HCT116 (cell line): Measurements from ENCODE around the gene PRDM11. TPM values are rescaled to one million over a fixed set of nuclear protein-coding genes. Genes with fewer than 3 reads are reported as not detected.
A peak's percentile ranks its signal among the peaks of the same experiment; 100 is the strongest.

ENCODE experiments used
- ATAC-seq: fragments of 200-7000 bp; cut with Tn5 transposase; 2 replicates; pipeline ENCODE4 v1.9.1; 2020; ENCODE audit warnings: mild to moderate bottlenecking, moderate library complexity
- BruUV-seq: library from RNA; stranded (reverse); fragments of 400-500 nt; replicated peaks from 2 replicates; lab custom pipeline; 2021; lab: Mats Ljungman, UMichigan
- CTCF ChIA-PET: fragments of 300-600 bp; sonication (Branson Sonifier 250); formaldehyde crosslinking; loops from one replicate; lab custom pipeline; 2021; ENCODE audit warnings: antibody characterized with exemption; lab: Charles Lee
- POLR2A ChIA-PET: fragments of 300-600, 350-600 bp; sonication (Branson Sonifier 250); formaldehyde crosslinking; loops from one replicate; lab custom pipeline; 2021; ENCODE audit warnings: antibody characterized with exemption; lab: Charles Lee
- RAD21 ChIA-PET, 2 experiments: fragments of 300-600 bp; sonication (Branson Sonifier 250); formaldehyde crosslinking; loops; one replicate each; lab custom pipeline; 2023; ENCODE audit warnings: low total read pairs in 2 of 2; ENCODE audit not compliant: uncharacterized antibody in 2 of 2, unreplicated experiment in 2 of 2, low non-redundant PET in 1 of 2; lab: Charles Lee
- DNase-seq: peaks from one replicate; pipeline ENCODE4 v3.0.0-alpha.2; 2010; ENCODE audit warnings: low read depth, low spot score
- H2AFZ ChIP-seq: fragments of 200-600 bp; shearing (Covaris generic), sonication (generic); 2 replicates; pipeline ENCODE4 v1.6.1; 2017; ENCODE audit warnings: low read depth, mixed run types, mixed read lengths, antibody characterized with exemption, low read length; ENCODE audit not compliant: poor library complexity, severe bottlenecking
- H3K27ac ChIP-seq: 2 replicates; pipeline ENCODE4 v1.5.1; 2012; ENCODE audit warnings: low read depth, low read length
- H3K27me3 ChIP-seq: fragments of 200-600 bp; sonication (generic); 2 replicates; pipeline ENCODE4 v1.6.1; 2016; ENCODE audit warnings: mixed run types, low read length, mixed read lengths; ENCODE audit not compliant: insufficient read depth
- H3K36me3 ChIP-seq, 2 experiments: fragments of 200-500 bp in 1 of 2; fragments of 200-600 bp in 1 of 2; sonication (Bioruptor generic) in 1 of 2; sonication (generic) in 1 of 2; 2 replicates each; pipeline versions ENCODE4 v1.5.1 to v1.6.1; 2014 to 2016; ENCODE audit warnings: low read length in 2 of 2, inconsistent platforms in 1 of 2, mixed read lengths in 1 of 2, mixed run types in 1 of 2; ENCODE audit not compliant: insufficient read depth in 2 of 2, control insufficient read depth in 1 of 2
- H3K4me1 ChIP-seq, 2 experiments: fragments of 200-600 bp in 1 of 2; sonication (generic) in 1 of 2; 2 replicates each; pipeline versions ENCODE4 v1.5.1 to v1.6.1; 2012 to 2017; ENCODE audit warnings: low read length in 2 of 2, inconsistent platforms in 1 of 2, mild to moderate bottlenecking in 1 of 2, mixed read lengths in 1 of 2, mixed run types in 1 of 2, moderate library complexity in 1 of 2; ENCODE audit not compliant: insufficient read depth in 2 of 2, control insufficient read depth in 1 of 2
- H3K4me2 ChIP-seq: fragments of 200-600 bp; sonication (generic); 2 replicates; pipeline ENCODE4 v1.6.1; 2017; ENCODE audit warnings: mixed run types, low read length, mixed read lengths
- H3K4me3 ChIP-seq, 2 experiments: fragments of 200-600 bp in 1 of 2; sonication (generic) in 1 of 2; replicated peaks in 1 of 2; 2 replicates each; pipeline ENCODE4 v1.5.1; 2011 to 2016; ENCODE audit warnings: low read length in 2 of 2, control low read depth in 1 of 2, low read depth in 1 of 2, mild to moderate bottlenecking in 1 of 2, mixed read lengths in 1 of 2, mixed run types in 1 of 2
- H3K79me2 ChIP-seq: fragments of 200-600 bp; sonication (generic); 2 replicates; pipeline ENCODE4 v1.6.1; 2017; ENCODE audit warnings: mild to moderate bottlenecking, mixed run types, low read length, moderate library complexity, mixed read lengths; ENCODE audit not compliant: insufficient read depth
- H3K9ac ChIP-seq: fragments of 200-600 bp; sonication (generic); 2 replicates; pipeline ENCODE4 v1.6.1; 2016; ENCODE audit warnings: low read length, mixed read lengths
- H3K9me2 ChIP-seq: fragments of 200-600 bp; sonication (generic), shearing (Covaris generic); 2 replicates; pipeline ENCODE4 v1.6.1; 2017; ENCODE audit warnings: mixed run types, mild to moderate bottlenecking, moderate library complexity; ENCODE audit not compliant: insufficient read depth
- H3K9me3 ChIP-seq, 2 experiments: fragments of 200-500 bp in 1 of 2; fragments of 200-600 bp in 1 of 2; sonication (Bioruptor generic) in 1 of 2; sonication (generic) in 1 of 2; 2 replicates each; pipeline ENCODE4 v1.6.1; 2014 to 2017; ENCODE audit warnings: low read length in 2 of 2, mixed read lengths in 2 of 2, inconsistent platforms in 1 of 2, low read depth in 1 of 2, mild to moderate bottlenecking in 1 of 2, mixed run types in 1 of 2, moderate library complexity in 1 of 2; ENCODE audit not compliant: control insufficient read depth in 1 of 2, insufficient read depth in 1 of 2
- H4K20me1 ChIP-seq: fragments of 200-600 bp; sonication (generic), shearing (Covaris generic); 2 replicates; pipeline ENCODE4 v1.6.1; 2017; ENCODE audit warnings: mixed run types, mild to moderate bottlenecking, moderate library complexity; ENCODE audit not compliant: insufficient read depth
- CBX3 ChIP-seq: IDR thresholded peaks from 2 replicates; pipeline ENCODE4 v1.6.1; 2012; ENCODE audit warnings: low read depth
- CEBPB ChIP-seq: IDR thresholded peaks from 2 replicates; pipeline ENCODE4 v1.6.1; 2012; ENCODE audit warnings: low read depth
- EGR1 ChIP-seq: IDR thresholded peaks from 2 replicates; pipeline ENCODE4 v1.6.1; 2012; ENCODE audit warnings: low read depth
- ELF1 ChIP-seq: IDR thresholded peaks from 2 replicates; pipeline ENCODE4 v1.6.1; 2012; ENCODE audit warnings: low read depth, borderline replicate concordance
- EZH2 ChIP-seq: fragments of 200-600 bp; sonication (generic); IDR thresholded peaks from 2 replicates; pipeline ENCODE4 v1.6.1; 2017; ENCODE audit warnings: antibody characterized with exemption, mixed run types
- FOSL1 ChIP-seq: IDR thresholded peaks from 2 replicates; pipeline ENCODE4 v1.6.1; 2012; ENCODE audit warnings: low read depth
- JUND ChIP-seq: IDR thresholded peaks from 2 replicates; pipeline ENCODE4 v1.6.1; 2012
- POLR2A ChIP-seq: IDR thresholded peaks from 2 replicates; pipeline ENCODE4 v1.7.0; 2011; ENCODE audit warnings: borderline replicate concordance; ENCODE audit not compliant: insufficient read depth, insufficient read length; ENCODE audit errors: extremely low read depth
- RAD21 ChIP-seq: IDR thresholded peaks from 2 replicates; pipeline ENCODE4 v1.6.1; 2012; ENCODE audit warnings: low read depth, mild to moderate bottlenecking
- REST ChIP-seq: IDR thresholded peaks from 2 replicates; pipeline ENCODE4 v1.6.1; 2012; ENCODE audit warnings: low read depth
- SIN3A ChIP-seq: IDR thresholded peaks from 2 replicates; pipeline ENCODE4 v1.6.1; 2012; ENCODE audit warnings: low read depth
- SP1 ChIP-seq: IDR thresholded peaks from 2 replicates; pipeline ENCODE4 v1.6.1; 2012; ENCODE audit warnings: low read depth
- SRF ChIP-seq: IDR thresholded peaks from 2 replicates; pipeline ENCODE4 v1.6.1; 2012; ENCODE audit warnings: low read depth
- TCF7L2 ChIP-seq: IDR thresholded peaks from 2 replicates; pipeline ENCODE4 v1.7.0; 2011; ENCODE audit warnings: borderline replicate concordance, inconsistent platforms; ENCODE audit not compliant: insufficient read depth, insufficient read length; ENCODE audit errors: extremely low read depth
- YY1 ChIP-seq: IDR thresholded peaks from 2 replicates; pipeline ENCODE4 v1.6.1; 2011; ENCODE audit warnings: low read length, low read depth, moderate library complexity, mild to moderate bottlenecking; ENCODE audit not compliant: insufficient replicate concordance; ENCODE audit errors: extremely low read depth
- ZBTB33 ChIP-seq: IDR thresholded peaks from 2 replicates; pipeline ENCODE4 v1.6.1; 2011; ENCODE audit warnings: mild to moderate bottlenecking, low read length, moderate library complexity; ENCODE audit not compliant: insufficient replicate concordance; ENCODE audit errors: extremely low read depth
- ZFX ChIP-seq: fragments of 450-650 bp; IDR thresholded peaks from 2 replicates; pipeline ENCODE4 v1.6.1; 2017
- intact Hi-C: fragments of 100-400 bp; cut with micrococcal nuclease; formaldehyde crosslinking; loops from 2 replicates; pipeline ENCODE4 v1.10.0; 2022
- total RNA-seq: library from RNA; stranded (reverse); gene quantifications from one replicate; pipeline ENCODE4 v1.2.1, GENCODE V29; 2021; ENCODE audit not compliant: unreplicated experiment
- TF ChIP-seq, protein P1 (sequence below): IDR thresholded peaks from 2 replicates; pipeline ENCODE4 v1.6.1; 2012
- TF ChIP-seq, protein P2 (sequence below): IDR thresholded peaks from 2 replicates; pipeline ENCODE4 v1.6.1; 2012
- TF ChIP-seq, protein P3 (sequence below), 3 experiments: fragments of 200-600 bp in 1 of 3; sonication (generic) in 1 of 3; IDR thresholded peaks in 2 of 3; conservative IDR thresholded peaks in 1 of 3; 2 replicates each; pipeline ENCODE4 v1.5.1; 2012 to 2017; ENCODE audit warnings: low read depth in 2 of 3, low read length in 2 of 3, antibody characterized with exemption in 1 of 3, borderline replicate concordance in 1 of 3, control low read depth in 1 of 3, mild to moderate bottlenecking in 1 of 3, mixed read lengths in 1 of 3, mixed run types in 1 of 3, moderate library complexity in 1 of 3; ENCODE audit not compliant: insufficient read depth in 1 of 3

The PRDM11 gene
- total RNA-seq, 1 experiment from 2014 or later = 9.3 TPM

- intact Hi-C loops = no loop called here
- TF ChIP-seq, protein P1, sequence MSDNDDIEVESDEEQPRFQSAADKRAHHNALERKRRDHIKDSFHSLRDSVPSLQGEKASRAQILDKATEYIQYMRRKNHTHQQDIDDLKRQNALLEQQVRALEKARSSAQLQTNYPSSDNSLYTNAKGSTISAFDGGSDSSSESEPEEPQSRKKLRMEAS = peak; percentile 65
- TF ChIP-seq REST (no peak), TCF7L2 (peak; percentile 29), YY1 (peak; percentile 48), ZBTB33 (peak; percentile 17), SIN3A (peak; percentile 69), CBX3 (no peak), EZH2 (no peak), JUND (no peak; the same call in 1 of the 2 replicates), POLR2A (peak; percentile 59), FOSL1 (no peak), CEBPB (no peak), ZFX (peak; percentile 75), ELF1 (no peak), RAD21 (no peak), SP1 (peak; percentile 88), EGR1 (no peak), SRF (no peak)
- TF ChIP-seq, protein P2, sequence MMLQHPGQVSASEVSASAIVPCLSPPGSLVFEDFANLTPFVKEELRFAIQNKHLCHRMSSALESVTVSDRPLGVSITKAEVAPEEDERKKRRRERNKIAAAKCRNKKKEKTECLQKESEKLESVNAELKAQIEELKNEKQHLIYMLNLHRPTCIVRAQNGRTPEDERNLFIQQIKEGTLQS = no peak
- TF ChIP-seq, protein P3, sequence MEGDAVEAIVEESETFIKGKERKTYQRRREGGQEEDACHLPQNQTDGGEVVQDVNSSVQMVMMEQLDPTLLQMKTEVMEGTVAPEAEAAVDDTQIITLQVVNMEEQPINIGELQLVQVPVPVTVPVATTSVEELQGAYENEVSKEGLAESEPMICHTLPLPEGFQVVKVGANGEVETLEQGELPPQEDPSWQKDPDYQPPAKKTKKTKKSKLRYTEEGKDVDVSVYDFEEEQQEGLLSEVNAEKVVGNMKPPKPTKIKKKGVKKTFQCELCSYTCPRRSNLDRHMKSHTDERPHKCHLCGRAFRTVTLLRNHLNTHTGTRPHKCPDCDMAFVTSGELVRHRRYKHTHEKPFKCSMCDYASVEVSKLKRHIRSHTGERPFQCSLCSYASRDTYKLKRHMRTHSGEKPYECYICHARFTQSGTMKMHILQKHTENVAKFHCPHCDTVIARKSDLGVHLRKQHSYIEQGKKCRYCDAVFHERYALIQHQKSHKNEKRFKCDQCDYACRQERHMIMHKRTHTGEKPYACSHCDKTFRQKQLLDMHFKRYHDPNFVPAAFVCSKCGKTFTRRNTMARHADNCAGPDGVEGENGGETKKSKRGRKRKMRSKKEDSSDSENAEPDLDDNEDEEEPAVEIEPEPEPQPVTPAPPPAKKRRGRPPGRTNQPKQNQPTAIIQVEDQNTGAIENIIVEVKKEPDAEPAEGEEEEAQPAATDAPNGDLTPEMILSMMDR (IDR thresholded peaks at IDR 0.05 in 2 of 3, conservative IDR thresholded peaks at IDR 0.05 in 1 of 3; ENCODE audit: borderline replicate concordance in 1 of 3, insufficient read depth in 1 of 3, low read depth in 2 of 3, low read length in 2 of 3) = no peak
Measured at GRCh38 chr11:45147017-45147728, 734 bp downstream of the PRDM11 start.

More at GRCh38 chr11:45147017-45147728, 734 bp downstream of the PRDM11 start:
- Histone ChIP-seq H3K9ac (peak overlapping the region; percentile 80), H3K4me2 (peak overlapping the region; percentile 92), H3K4me3 (peak overlapping the region; percentile 69 to 82), H3K79me2 (peaks cover 18% of the 10 kb centered on the region), H4K20me1 (no peaks in the 10 kb centered on the region), H3K27me3 (no peaks in the 10 kb centered on the region), H2AFZ (peak overlapping the region; percentile 18), H3K9me3 (no peaks in the 10 kb centered on the region), H3K27ac (peak overlapping the region; percentile 90), H3K4me1 (peaks cover 3 to 16% of the 10 kb centered on the region in 2 experiments; a peak in 3 of 4 replicates), H3K9me2 (no peaks in the 10 kb centered on the region), H3K36me3 (no peaks in the 10 kb centered on the region)
- BruUV-seq = no TSS peak
- ChIA-PET POLR2A (interaction anchor here (1.0 kb wide), 1 partner anchor 11 kb away, joined by 3 read pairs; no protein-coding TSS in a partner anchor), RAD21 (no interaction called here), CTCF (interaction anchor here (0.9 kb wide), 1 partner anchor 224 kb away, joined by 3 read pairs; no protein-coding TSS in a partner anchor)
- DNase-seq (peak; percentile 86), ATAC-seq (peak; percentile 97)
